HCT116 (cell line): ENCODE measurements around the gene SND1.

Source experiments
- ATF3 ChIP-seq: IDR thresholded peaks from 2 replicates; pipeline ENCODE4 v1.6.1; 2012
- JUND ChIP-seq: IDR thresholded peaks from 2 replicates; pipeline ENCODE4 v1.6.1; 2012
- POLR2A ChIP-seq: IDR thresholded peaks from 2 replicates; pipeline ENCODE4 v1.7.0; 2011; ENCODE audit warnings: borderline replicate concordance; ENCODE audit not compliant: insufficient read depth, insufficient read length; ENCODE audit errors: extremely low read depth
- RAD21 ChIP-seq: IDR thresholded peaks from 2 replicates; pipeline ENCODE4 v1.6.1; 2012; ENCODE audit warnings: low read depth, mild to moderate bottlenecking
- SP1 ChIP-seq: IDR thresholded peaks from 2 replicates; pipeline ENCODE4 v1.6.1; 2012; ENCODE audit warnings: low read depth
- TF ChIP-seq, protein P1 (sequence below), 3 experiments: fragments of 200-600 bp in 1 of 3; sonication (generic) in 1 of 3; IDR thresholded peaks in 2 of 3; conservative IDR thresholded peaks in 1 of 3; 2 replicates each; pipeline ENCODE4 v1.5.1; 2012 to 2017; ENCODE audit warnings: low read depth in 2 of 3, low read length in 2 of 3, antibody characterized with exemption in 1 of 3, borderline replicate concordance in 1 of 3, control low read depth in 1 of 3, mild to moderate bottlenecking in 1 of 3, mixed read lengths in 1 of 3, mixed run types in 1 of 3, moderate library complexity in 1 of 3; ENCODE audit not compliant: insufficient read depth in 1 of 3

DNA sequence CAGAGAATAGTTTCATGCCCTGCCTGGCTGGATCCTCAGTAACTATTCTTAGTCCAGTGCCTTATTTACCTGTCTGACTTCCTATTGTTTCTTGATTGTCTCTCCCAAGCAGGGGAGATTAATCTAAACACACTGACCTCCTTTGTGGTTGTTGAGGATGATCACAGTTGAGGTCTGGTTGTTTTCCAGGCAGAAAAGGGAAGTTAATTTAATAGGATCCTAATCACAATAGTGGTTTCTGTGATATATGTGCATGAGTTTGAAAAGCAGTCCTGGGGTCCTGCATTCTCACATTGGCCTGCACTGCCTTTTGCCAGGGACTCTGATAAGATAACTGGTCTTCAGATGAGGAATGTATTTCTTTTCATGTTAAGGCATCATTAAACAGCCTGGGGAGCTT is 130.1 kb downstream of the SND1 start:
- TF ChIP-seq JUND = no peak
- TF ChIP-seq ATF3 = no peak
- TF ChIP-seq POLR2A = no peak
- TF ChIP-seq, protein P1, sequence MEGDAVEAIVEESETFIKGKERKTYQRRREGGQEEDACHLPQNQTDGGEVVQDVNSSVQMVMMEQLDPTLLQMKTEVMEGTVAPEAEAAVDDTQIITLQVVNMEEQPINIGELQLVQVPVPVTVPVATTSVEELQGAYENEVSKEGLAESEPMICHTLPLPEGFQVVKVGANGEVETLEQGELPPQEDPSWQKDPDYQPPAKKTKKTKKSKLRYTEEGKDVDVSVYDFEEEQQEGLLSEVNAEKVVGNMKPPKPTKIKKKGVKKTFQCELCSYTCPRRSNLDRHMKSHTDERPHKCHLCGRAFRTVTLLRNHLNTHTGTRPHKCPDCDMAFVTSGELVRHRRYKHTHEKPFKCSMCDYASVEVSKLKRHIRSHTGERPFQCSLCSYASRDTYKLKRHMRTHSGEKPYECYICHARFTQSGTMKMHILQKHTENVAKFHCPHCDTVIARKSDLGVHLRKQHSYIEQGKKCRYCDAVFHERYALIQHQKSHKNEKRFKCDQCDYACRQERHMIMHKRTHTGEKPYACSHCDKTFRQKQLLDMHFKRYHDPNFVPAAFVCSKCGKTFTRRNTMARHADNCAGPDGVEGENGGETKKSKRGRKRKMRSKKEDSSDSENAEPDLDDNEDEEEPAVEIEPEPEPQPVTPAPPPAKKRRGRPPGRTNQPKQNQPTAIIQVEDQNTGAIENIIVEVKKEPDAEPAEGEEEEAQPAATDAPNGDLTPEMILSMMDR (IDR thresholded peaks at IDR 0.05 in 2 of 3, conservative IDR thresholded peaks at IDR 0.05 in 1 of 3; ENCODE audit: borderline replicate concordance in 1 of 3, insufficient read depth in 1 of 3, low read depth in 2 of 3, low read length in 2 of 3) = no peak
- TF ChIP-seq SP1 = no peak
- no peak for TF ChIP-seq RAD21
